Measurements from ENCODE around the gene TMEM14A. TPM values are rescaled to one million over a fixed set of nuclear protein-coding genes. Genes with fewer than 3 reads are reported as not detected.
"Not testable (repeated sequence)": the region's sequence is repeated elsewhere in the genome, so short reads cannot be mapped to it uniquely, and the experiment has no call there.

Gene TMEM14A
- total and polyA plus RNA-seq, 9 of the 15 experiments (the other 6 are each of a cell fraction or from before 2014, with no cell fraction given) = 3.5 to 43.3 (median 8.5) TPM

DNA sequence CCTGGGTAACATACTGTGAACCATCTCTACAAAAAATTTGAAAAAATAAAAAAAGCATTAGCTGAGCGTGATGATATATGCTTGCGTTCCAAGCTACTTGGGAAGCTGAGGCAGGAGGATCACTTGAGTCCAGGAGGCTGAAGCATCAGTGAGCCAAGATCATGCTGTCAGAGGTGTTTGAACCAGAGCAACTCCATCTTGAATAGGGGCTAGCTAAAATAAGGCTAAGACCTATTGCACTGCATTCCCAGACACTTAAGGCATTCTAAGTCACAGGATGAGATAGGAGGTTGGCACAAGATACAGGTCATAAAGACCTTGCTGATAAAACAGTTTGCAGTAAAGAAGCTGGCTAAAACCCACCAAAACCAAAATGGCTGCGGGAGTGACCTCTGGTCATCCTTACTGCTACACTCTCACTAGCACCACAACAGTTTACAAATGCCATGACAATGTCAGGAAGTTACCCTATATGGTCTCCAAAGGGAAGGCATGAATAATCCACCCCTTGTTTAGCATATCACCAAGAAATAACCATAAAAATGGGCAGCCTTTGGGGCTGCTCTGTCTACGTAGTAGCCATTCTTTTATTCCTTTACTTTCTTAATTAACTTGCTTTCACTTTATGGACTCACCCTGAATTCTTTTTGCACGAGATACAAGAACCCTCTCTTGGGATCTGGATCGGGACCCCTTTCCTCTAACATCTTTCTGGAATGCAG is 34.0 kb downstream of the TMEM14A start:
- in situ Hi-C loops (cut with MboI); H3K4me2 ChIP-seq (ENCODE audit: insufficient read depth, low read length); FAIRE-seq; H4K20me1 ChIP-seq (replicated peaks; ENCODE audit: control insufficient read depth, insufficient read depth, low read length); H3K9me3 ChIP-seq (replicated peaks; ENCODE audit: control insufficient read depth, insufficient read depth, low read depth, low read length); H3K9me1 ChIP-seq (ENCODE audit: control insufficient read depth, insufficient read depth, low read length); H3K9ac ChIP-seq (ENCODE audit: insufficient read depth in 1 of 2, low read depth in 2 of 2, low read length in 2 of 2); H3K27me3 ChIP-seq (ENCODE audit: control insufficient read depth in 2 of 2, insufficient read depth in 2 of 2, low read length in 2 of 2); H3K27ac ChIP-seq (ENCODE audit: extremely low read depth, low read depth, low read length); H3K79me2 ChIP-seq (ENCODE audit: control insufficient read depth, insufficient read depth, low read length); ATAC-seq; POLR2A ChIA-PET; BruUV-seq (replicated peaks); H3K4me3 ChIP-seq; DNase-seq (ENCODE audit: extremely low read depth in 1 of 4, low spot score in 3 of 4); H2AFZ ChIP-seq (ENCODE audit: low read depth, low read length); H3K4me1 ChIP-seq (replicated peaks in 1 of 2; ENCODE audit: control insufficient read depth in 2 of 2, insufficient read depth in 2 of 2, low read length in 2 of 2); intact Hi-C loops (cut with micrococcal nuclease); H3K36me3 ChIP-seq (ENCODE audit: control insufficient read depth, insufficient read depth, low read length); TF ChIP-seq NR2C1 (IDR thresholded peaks at IDR 0.05); NR4A1 (CRISPR knock-in tag; IDR thresholded peaks at IDR 0.05): not testable (repeated sequence)
- CTCF ChIA-PET (ENCODE audit: low intra/inter-chr PET ratio) = interaction anchor here (0.6 kb wide), 1 partner anchor 297 kb away, joined by 3 read pairs; no protein-coding TSS in a partner anchor
- WGBS (ENCODE audit: insufficient coverage, low coverage, missing lambda C conversion rate) = 20% methylated on average over 6 of the region's 6 CpGs
- TF ChIP-seq PTRF (tag; IDR thresholded peaks at IDR 0.05) (peak; percentile 66), GTF2A2 (tag; IDR thresholded peaks at IDR 0.05) (peak; percentile 89), TEAD1 (CRISPR knock-in tag; IDR thresholded peaks at IDR 0.05) (peak in 1 of 2 experiments; percentile 61; a peak in 1 of 4 replicates), DDX20 (tag; IDR thresholded peaks at IDR 0.05; ENCODE audit: low read depth) (peak; percentile 79), NR2C1 (tag; IDR thresholded peaks at IDR 0.05) (peak; percentile 79), ZNF134 (CRISPR knock-in tag; conservative IDR thresholded peaks at IDR 0.05) (0 out of 2 replicates have a peak, but pooled peaks have one; percentile 32), MEF2D (tag; conservative IDR thresholded peaks at IDR 0.05; ENCODE audit: low read depth) (peak; percentile 79; the same call in 1 of the 2 replicates), SRF (CRISPR knock-in tag; IDR thresholded peaks at IDR 0.05) (0 out of 4 replicates have a peak, but pooled peaks of 1 of the 2 experiments have one; percentile 29), ZNF583 (CRISPR knock-in tag; IDR thresholded peaks at IDR 0.05) (0 out of 2 replicates have a peak, but pooled peaks have one; percentile 61), DMBX1 (CRISPR knock-in tag; IDR thresholded peaks at IDR 0.05; ENCODE audit: borderline replicate concordance) (0 out of 2 replicates have a peak, but pooled peaks have one; percentile 20), NR4A1 (tag; IDR thresholded peaks at IDR 0.05) (peak; percentile 83), SMAD4 (CRISPR knock-in tag; conservative IDR thresholded peaks at IDR 0.05) (peak; percentile 64), CXXC5 (CRISPR knock-in tag; IDR thresholded peaks at IDR 0.05) (0 out of 2 replicates have a peak, but pooled peaks have one; percentile 36)
- TF ChIP-seq, protein P1, sequence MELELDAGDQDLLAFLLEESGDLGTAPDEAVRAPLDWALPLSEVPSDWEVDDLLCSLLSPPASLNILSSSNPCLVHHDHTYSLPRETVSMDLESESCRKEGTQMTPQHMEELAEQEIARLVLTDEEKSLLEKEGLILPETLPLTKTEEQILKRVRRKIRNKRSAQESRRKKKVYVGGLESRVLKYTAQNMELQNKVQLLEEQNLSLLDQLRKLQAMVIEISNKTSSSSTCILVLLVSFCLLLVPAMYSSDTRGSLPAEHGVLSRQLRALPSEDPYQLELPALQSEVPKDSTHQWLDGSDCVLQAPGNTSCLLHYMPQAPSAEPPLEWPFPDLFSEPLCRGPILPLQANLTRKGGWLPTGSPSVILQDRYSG (tag; conservative IDR thresholded peaks at IDR 0.05; ENCODE audit: low read depth) = peak; percentile 91
- TF ChIP-seq, protein P2, sequence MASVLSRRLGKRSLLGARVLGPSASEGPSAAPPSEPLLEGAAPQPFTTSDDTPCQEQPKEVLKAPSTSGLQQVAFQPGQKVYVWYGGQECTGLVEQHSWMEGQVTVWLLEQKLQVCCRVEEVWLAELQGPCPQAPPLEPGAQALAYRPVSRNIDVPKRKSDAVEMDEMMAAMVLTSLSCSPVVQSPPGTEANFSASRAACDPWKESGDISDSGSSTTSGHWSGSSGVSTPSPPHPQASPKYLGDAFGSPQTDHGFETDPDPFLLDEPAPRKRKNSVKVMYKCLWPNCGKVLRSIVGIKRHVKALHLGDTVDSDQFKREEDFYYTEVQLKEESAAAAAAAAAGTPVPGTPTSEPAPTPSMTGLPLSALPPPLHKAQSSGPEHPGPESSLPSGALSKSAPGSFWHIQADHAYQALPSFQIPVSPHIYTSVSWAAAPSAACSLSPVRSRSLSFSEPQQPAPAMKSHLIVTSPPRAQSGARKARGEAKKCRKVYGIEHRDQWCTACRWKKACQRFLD (CRISPR knock-in tag; IDR thresholded peaks at IDR 0.05) = peak; percentile 50; the same call in 1 of the 2 replicates
- TF ChIP-seq, protein P3, sequence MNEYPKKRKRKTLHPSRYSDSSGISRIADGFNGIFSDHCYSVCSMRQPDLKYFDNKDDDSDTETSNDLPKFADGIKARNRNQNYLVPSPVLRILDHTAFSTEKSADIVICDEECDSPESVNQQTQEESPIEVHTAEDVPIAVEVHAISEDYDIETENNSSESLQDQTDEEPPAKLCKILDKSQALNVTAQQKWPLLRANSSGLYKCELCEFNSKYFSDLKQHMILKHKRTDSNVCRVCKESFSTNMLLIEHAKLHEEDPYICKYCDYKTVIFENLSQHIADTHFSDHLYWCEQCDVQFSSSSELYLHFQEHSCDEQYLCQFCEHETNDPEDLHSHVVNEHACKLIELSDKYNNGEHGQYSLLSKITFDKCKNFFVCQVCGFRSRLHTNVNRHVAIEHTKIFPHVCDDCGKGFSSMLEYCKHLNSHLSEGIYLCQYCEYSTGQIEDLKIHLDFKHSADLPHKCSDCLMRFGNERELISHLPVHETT (CRISPR knock-in tag; conservative IDR thresholded peaks at IDR 0.05 in 1 of 2, IDR thresholded peaks at IDR 0.05 in 1 of 2) = peak in 1 of 2 experiments; percentile 53; a peak in 2 of 4 replicates

All from K562 (cell line).